HUES64 (cell line): ENCODE measurements around the gene TRPM3.

Source experiments
- H3K27ac ChIP-seq: 2 replicates; pipeline ENCODE4 v1.7.0; 2013; ENCODE audit warnings: low read depth, low read length, inconsistent platforms
- H3K27me3 ChIP-seq: 2 replicates; pipeline ENCODE4 v1.6.1; 2013; ENCODE audit warnings: mild to moderate bottlenecking, low read length; ENCODE audit not compliant: insufficient read depth
- H3K36me3 ChIP-seq: 2 replicates; pipeline ENCODE4 v1.6.1; 2013; ENCODE audit warnings: mild to moderate bottlenecking, low read length; ENCODE audit not compliant: insufficient read depth
- H3K4me1 ChIP-seq: 2 replicates; pipeline ENCODE4 v1.6.1; 2013; ENCODE audit warnings: mild to moderate bottlenecking, low read length, moderate library complexity; ENCODE audit not compliant: insufficient read depth
- H3K4me3 ChIP-seq: 2 replicates; pipeline ENCODE4 v1.5.1; 2013; ENCODE audit warnings: mild to moderate bottlenecking, low read length, moderate library complexity
- H3K9ac ChIP-seq: 2 replicates; pipeline ENCODE4 v1.6.1; 2013; ENCODE audit warnings: mild to moderate bottlenecking, low read depth, low read length
- H3K9me3 ChIP-seq: 2 replicates; pipeline ENCODE4 v1.6.1; 2013; ENCODE audit warnings: low read depth, low read length; ENCODE audit not compliant: insufficient read depth
- WGBS: fragments of 150-250, 120-280 bp; methylation state at CpG from one replicate; pipeline ENCODE4 v1.1.7; 2013; ENCODE audit warnings: missing lambda C conversion rate; 5-methylcytosine and 5-hydroxymethylcytosine counted together

The TRPM3 gene

GRCh38 chr9:70537084-70537483, 584.3 kb downstream of the TRPM3 start:
- H3K4me1 ChIP-seq, result peaks cover 12% of the 10 kb centered on the region
- H3K27me3 ChIP-seq, result no peaks in the 10 kb centered on the region
- H3K9me3 ChIP-seq, result no peaks in the 10 kb centered on the region
- H3K9ac ChIP-seq, result no peak overlapping the region
- H3K4me3 ChIP-seq, result no peak overlapping the region
- H3K36me3 ChIP-seq, result no peaks in the 10 kb centered on the region
- no peak overlapping the region for H3K27ac ChIP-seq
- 95% methylated on average over 21 of the region's 21 CpGs for WGBS

GRCh38 chr9:70535546-70536323, 585.7 kb downstream of the TRPM3 start:
- Histone ChIP-seq H3K9ac (no peak overlapping the region), H3K27ac (no peak overlapping the region), H3K27me3 (no peaks in the 10 kb centered on the region), H3K9me3 (no peaks in the 10 kb centered on the region), H3K4me3 (no peak overlapping the region), H3K4me1 (peaks cover 18% of the 10 kb centered on the region), H3K36me3 (no peaks in the 10 kb centered on the region)
- 94% methylated on average over 16 of the region's 16 CpGs for WGBS

GRCh38 chr9:70534471-70534870, 587.0 kb downstream of the TRPM3 start:
- no peak overlapping the region for H3K4me3 ChIP-seq
- no peak overlapping the region for H3K9ac ChIP-seq
- no peaks in the 10 kb centered on the region for H3K36me3 ChIP-seq
- no peaks in the 10 kb centered on the region for H3K27me3 ChIP-seq
- no peak overlapping the region for H3K27ac ChIP-seq
- peaks cover 18% of the 10 kb centered on the region for H3K4me1 ChIP-seq
- H3K9me3 ChIP-seq, result no peaks in the 10 kb centered on the region

- H3K9me3 ChIP-seq, result no peaks in the 10 kb centered on the region
- no peak overlapping the region for H3K9ac ChIP-seq
- H3K27me3 ChIP-seq, result no peaks in the 10 kb centered on the region
- 91% methylated on average over 4 of the region's 4 CpGs for WGBS
- peaks cover 18% of the 10 kb centered on the region for H3K4me1 ChIP-seq
- H3K27ac ChIP-seq, result no peak overlapping the region
- H3K36me3 ChIP-seq, result no peaks in the 10 kb centered on the region
- no peak overlapping the region for H3K4me3 ChIP-seq
Measured at GRCh38 chr9:70534061-70534460, 587.4 kb downstream of the TRPM3 start.

- no peaks in the 10 kb centered on the region for H3K36me3 ChIP-seq
- no peak overlapping the region for H3K9ac ChIP-seq
- WGBS, result 72% methylated on average over 5 of the region's 5 CpGs
- H3K4me3 ChIP-seq, result no peak overlapping the region
- no peaks in the 10 kb centered on the region for H3K27me3 ChIP-seq
- H3K27ac ChIP-seq, result no peak overlapping the region
- H3K4me1 ChIP-seq, result peaks cover 18% of the 10 kb centered on the region
- no peaks in the 10 kb centered on the region for H3K9me3 ChIP-seq
Measured at GRCh38 chr9:70533492-70533891, 587.9 kb downstream of the TRPM3 start.

- H3K36me3 ChIP-seq, result no peaks in the 10 kb centered on the region
- no peaks in the 10 kb centered on the region for H3K9me3 ChIP-seq
- no peaks in the 10 kb centered on the region for H3K27me3 ChIP-seq
- WGBS, result 91% methylated on average over 6 of the region's 6 CpGs
- no peak overlapping the region for H3K27ac ChIP-seq
- no peak overlapping the region for H3K4me3 ChIP-seq
- no peak overlapping the region for H3K9ac ChIP-seq
- H3K4me1 ChIP-seq, result peaks cover 18% of the 10 kb centered on the region
Measured at GRCh38 chr9:70532716-70533115, 588.7 kb downstream of the TRPM3 start.

GRCh38 chr9:70531311-70531710, 590.1 kb downstream of the TRPM3 start:
- Histone ChIP-seq H3K27ac (no peak overlapping the region), H3K4me3 (no peak overlapping the region), H3K27me3 (no peaks in the 10 kb centered on the region), H3K9me3 (no peaks in the 10 kb centered on the region), H3K4me1 (peaks cover 18% of the 10 kb centered on the region), H3K9ac (no peak overlapping the region), H3K36me3 (no peaks in the 10 kb centered on the region)
- 91% methylated on average over 1 of the region's 1 CpG for WGBS

- WGBS, result 94% methylated on average over 5 of the region's 5 CpGs
- H3K27ac ChIP-seq, result no peak overlapping the region
Measured at GRCh38 chr9:70530716-70531115, 590.7 kb downstream of the TRPM3 start.

GRCh38 chr9:70529833-70530232, 591.6 kb downstream of the TRPM3 start:
- Histone ChIP-seq H3K27ac (no peak overlapping the region), H3K27me3 (no peaks in the 10 kb centered on the region), H3K9ac (no peak overlapping the region), H3K36me3 (no peaks in the 10 kb centered on the region), H3K9me3 (peaks cover 3% of the 10 kb centered on the region; the same call in 1 of the 2 replicates), H3K4me3 (no peak overlapping the region), H3K4me1 (peaks cover 18% of the 10 kb centered on the region)
- 95% methylated on average over 7 of the region's 7 CpGs for WGBS

More at GRCh38 chr9:70530716-70531115, 590.7 kb downstream of the TRPM3 start:
- Histone ChIP-seq H3K9ac (no peak overlapping the region), H3K27me3 (no peaks in the 10 kb centered on the region), H3K36me3 (no peaks in the 10 kb centered on the region), H3K4me3 (no peak overlapping the region), H3K9me3 (no peaks in the 10 kb centered on the region), H3K4me1 (peaks cover 18% of the 10 kb centered on the region)

GRCh38 chr9:70529377-70529776, 592.0 kb downstream of the TRPM3 start:
- Histone ChIP-seq H3K36me3 (no peaks in the 10 kb centered on the region), H3K4me1 (peaks cover 18% of the 10 kb centered on the region), H3K9ac (no peak overlapping the region), H3K9me3 (peaks cover 7% of the 10 kb centered on the region; the same call in 1 of the 2 replicates), H3K4me3 (no peak overlapping the region), H3K27me3 (no peaks in the 10 kb centered on the region), H3K27ac (no peak overlapping the region)
- 94% methylated on average over 6 of the region's 6 CpGs for WGBS

- H3K4me3 ChIP-seq, result no peak overlapping the region
- H3K27ac ChIP-seq, result no peak overlapping the region
- H3K9me3 ChIP-seq, result peaks cover 7% of the 10 kb centered on the region; the same call in 1 of the 2 replicates
- H3K9ac ChIP-seq, result no peak overlapping the region
- WGBS, result 96% methylated on average over 2 of the region's 2 CpGs
- no peaks in the 10 kb centered on the region for H3K36me3 ChIP-seq
- peaks cover 6% of the 10 kb centered on the region; the same call in 1 of the 2 replicates for H3K4me1 ChIP-seq
- no peaks in the 10 kb centered on the region for H3K27me3 ChIP-seq
Measured at GRCh38 chr9:70526902-70527301, 594.5 kb downstream of the TRPM3 start.
